Mononuclear cell (primary cell): ENCODE data around the gene HOXB13. TPM values are rescaled to one million over a fixed set of nuclear protein-coding genes. Genes with fewer than 3 reads are reported as not detected.

Experiments used
- H3K27me3 ChIP-seq: 2 replicates; pipeline ENCODE4 v1.6.0; 2011; ENCODE audit warnings: low read length, control low read depth; ENCODE audit not compliant: insufficient read depth
- H3K4me1 ChIP-seq: 2 replicates; pipeline ENCODE4 v1.5.1; 2011; ENCODE audit warnings: mild to moderate bottlenecking, low read length, control low read depth; ENCODE audit not compliant: insufficient read depth
- H3K4me3 ChIP-seq: 2 replicates; pipeline ENCODE4 v1.5.1; 2011; ENCODE audit warnings: mild to moderate bottlenecking, low read length, moderate library complexity
- H3K9me3 ChIP-seq: 2 replicates; pipeline ENCODE4 v1.5.1; 2011; ENCODE audit warnings: low read depth, mild to moderate bottlenecking, control low read depth, low read length
- total RNA-seq: library from RNA; depleted of rRNA; stranded (reverse); fragments of >200 nt; gene quantifications from one replicate; pipeline ENCODE4 v1.2.3, GENCODE V29; 2012

HOXB13 gene
- total RNA-seq: not detected

DNA sequence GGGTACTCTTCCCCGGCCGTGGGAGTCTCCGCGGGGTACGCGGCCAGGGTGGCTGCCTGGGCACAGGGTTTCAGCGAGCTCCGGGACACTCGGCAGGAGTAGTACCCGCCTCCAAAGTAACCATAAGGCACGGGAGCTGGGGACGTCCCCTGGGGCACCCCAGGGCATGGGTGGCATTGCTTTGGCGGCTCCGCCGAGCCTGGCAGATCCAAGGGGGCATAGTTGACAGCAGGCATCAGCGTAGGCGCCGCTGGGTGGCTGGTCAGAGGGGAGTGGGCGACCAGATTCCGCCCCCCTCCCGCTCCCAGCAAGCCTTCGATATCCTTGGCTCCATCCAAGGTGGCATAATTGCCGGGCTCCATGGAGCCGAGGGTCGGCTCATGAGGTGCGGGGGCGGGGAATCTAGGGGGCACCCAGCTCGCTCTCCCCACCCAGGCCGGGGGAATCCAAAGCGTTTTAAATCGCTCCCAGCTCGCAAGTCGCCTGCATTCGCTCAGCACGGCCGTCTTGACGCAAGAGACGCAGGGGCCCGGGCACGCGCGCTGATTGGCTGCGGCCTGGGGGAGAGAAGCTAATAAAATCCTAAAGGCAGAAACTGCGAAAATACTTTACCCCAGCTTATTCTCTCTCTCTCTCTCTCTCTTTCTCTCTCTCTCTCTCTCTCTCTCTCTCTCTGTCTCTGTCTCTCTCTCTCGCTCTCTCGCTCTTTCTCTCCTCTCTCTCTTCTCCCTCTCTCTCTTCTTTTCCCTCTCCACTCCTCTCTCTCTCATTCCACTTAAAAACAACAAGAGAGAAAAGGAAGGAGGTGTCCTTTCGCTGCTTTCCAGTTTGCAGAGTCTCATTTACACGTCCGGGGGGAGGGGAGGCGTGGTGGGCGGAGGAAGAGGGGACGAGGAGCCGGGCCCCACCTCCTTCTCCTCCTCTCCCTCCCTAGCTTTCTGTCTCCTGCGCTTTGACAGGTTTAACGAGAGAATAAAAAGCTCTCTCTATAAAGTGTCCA, at the start of gene HOXB13:
HOXB13 (minus strand) TSS at position 519 of the 1,000 bp plus-strand sequence; CDS start at position 362, 157 bp downstream.
- Histone ChIP-seq H3K9me3 (no peaks in the 10 kb centered on the region), H3K4me3 (no peak within 1 kb of the TSS), H3K4me1 (peaks cover 27% of the 10 kb centered on the region), H3K27me3 (peaks cover 100% of the 10 kb centered on the region)

DNA sequence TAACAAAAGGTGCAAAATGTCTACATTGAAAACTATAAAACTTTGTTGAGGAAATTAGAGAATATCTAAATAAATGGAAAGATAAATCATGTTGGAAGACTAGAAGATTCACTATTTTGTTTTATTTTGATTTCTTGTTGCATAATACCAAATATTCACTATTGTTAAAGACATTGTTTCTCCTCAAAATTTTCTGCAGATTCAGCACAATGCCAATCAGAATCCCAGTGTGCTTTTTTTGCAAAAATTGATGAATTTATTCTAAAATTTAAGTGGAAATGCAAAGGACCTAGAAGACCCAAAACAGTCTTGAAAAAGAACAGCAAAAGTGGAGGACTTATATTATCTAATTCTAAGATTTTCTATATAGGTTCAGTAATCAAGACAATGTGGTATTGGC, 48.1 kb upstream of the HOXB13 start:
- H3K4me1 ChIP-seq: no peaks in the 10 kb centered on the region
- H3K4me3 ChIP-seq: no peak overlapping the region
- peaks cover 5% of the 10 kb centered on the region for H3K27me3 ChIP-seq
- H3K9me3 ChIP-seq: no peaks in the 10 kb centered on the region

- H3K4me1 ChIP-seq: no peaks in the 10 kb centered on the region
- no peaks in the 10 kb centered on the region for H3K9me3 ChIP-seq
These were observed 44.7 kb upstream of the HOXB13 start for GRCh38 chr17:48773245-48773644.

DNA sequence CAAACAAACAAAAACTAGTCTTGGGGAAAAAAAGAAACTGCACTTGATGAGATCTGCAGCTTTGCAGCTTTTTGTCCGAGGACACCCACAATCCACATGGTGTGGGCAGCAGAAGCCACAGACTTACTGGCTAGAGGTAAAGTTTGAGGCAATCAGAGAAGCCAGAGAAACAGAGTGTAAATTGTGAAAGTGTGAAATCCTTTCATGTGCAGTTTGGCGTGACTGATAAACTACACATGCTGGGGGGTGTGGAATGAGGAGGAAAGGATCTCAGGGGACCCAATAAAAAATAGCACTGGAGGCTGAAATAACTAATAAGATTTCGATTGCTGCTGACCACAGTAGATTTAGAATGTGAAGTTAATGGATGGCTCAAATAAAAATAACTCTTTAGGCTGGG, 42.4 kb upstream of the HOXB13 start:
- H3K9me3 ChIP-seq: no peaks in the 10 kb centered on the region

More at GRCh38 chr17:48773245-48773644, 44.7 kb upstream of the HOXB13 start:
- H3K27me3 ChIP-seq: peaks cover 13% of the 10 kb centered on the region
- no peak overlapping the region for H3K4me3 ChIP-seq

DNA sequence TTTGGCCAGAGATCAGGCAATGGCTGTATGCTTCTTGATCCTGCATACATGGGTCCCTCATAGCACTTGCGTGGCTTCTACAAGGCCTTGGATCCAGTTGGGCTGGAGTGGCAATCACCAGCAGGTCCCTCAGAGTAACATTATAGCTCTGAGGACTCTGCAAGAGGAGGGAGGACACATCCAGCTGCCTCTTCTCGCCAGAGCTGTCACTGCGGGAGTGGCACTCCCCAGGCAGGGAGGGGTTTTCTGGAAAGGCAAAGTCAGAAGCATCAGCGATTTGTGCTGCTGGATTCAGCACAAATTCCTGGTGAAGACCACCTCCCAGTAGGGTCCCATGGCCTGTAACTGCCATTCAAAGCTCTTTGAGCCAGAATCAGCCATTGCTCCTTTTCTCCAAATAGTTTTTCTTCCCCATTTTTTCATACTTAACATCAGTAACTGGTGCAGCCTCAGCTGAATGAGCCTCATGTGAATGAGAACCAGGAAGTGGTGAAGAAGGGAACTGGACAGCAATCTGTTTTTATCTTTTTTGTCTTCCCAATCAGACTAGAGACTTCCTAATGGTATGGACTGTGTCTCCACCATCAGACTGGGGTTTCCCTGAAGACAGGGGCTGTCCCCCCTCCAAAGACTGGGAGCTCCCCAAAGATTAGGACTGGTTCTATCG, 40.6 kb upstream of the HOXB13 start:
- H3K27me3 ChIP-seq: peaks cover 12% of the 10 kb centered on the region
- no peaks in the 10 kb centered on the region for H3K9me3 ChIP-seq
- H3K4me3 ChIP-seq: no peak overlapping the region
- H3K4me1 ChIP-seq: no peaks in the 10 kb centered on the region

More for the DNA sequence above, 42.4 kb upstream of the HOXB13 start:
- Histone ChIP-seq H3K4me3 (no peak overlapping the region), H3K27me3 (peaks cover 13% of the 10 kb centered on the region), H3K4me1 (no peaks in the 10 kb centered on the region)

GRCh38 chr17:48767263-48767774, 38.8 kb upstream of the HOXB13 start:
- Histone ChIP-seq H3K4me1 (no peaks in the 10 kb centered on the region), H3K9me3 (no peaks in the 10 kb centered on the region), H3K4me3 (no peak overlapping the region), H3K27me3 (peaks cover 12% of the 10 kb centered on the region)

- Histone ChIP-seq H3K4me1 (no peaks in the 10 kb centered on the region), H3K9me3 (no peaks in the 10 kb centered on the region), H3K27me3 (peaks cover 46% of the 10 kb centered on the region), H3K4me3 (no peak overlapping the region)
These were observed 32.6 kb upstream of the HOXB13 start for GRCh38 chr17:48761114-48761513.

DNA sequence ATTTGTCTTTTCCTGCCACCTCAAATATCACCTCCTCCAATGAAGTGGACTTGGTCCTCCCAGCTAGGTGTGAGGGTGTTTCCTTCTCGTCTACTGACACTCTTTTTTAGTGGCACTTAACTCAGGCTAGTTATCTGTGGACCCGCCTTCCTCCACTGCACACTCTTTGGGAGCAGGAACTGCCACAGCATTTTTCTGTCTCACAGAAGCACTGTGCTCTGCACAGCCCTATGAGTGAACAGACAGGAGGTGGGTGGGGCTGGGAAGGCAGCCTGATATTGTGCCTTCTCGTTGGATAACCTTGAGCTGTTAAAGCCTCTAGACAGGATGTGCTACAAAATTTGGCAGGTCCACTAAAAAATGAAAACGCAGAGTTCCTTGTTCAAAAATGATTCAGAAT, 31.9 kb upstream of the HOXB13 start:
- H3K27me3 ChIP-seq: peaks cover 54% of the 10 kb centered on the region
- H3K9me3 ChIP-seq: no peaks in the 10 kb centered on the region
- H3K4me1 ChIP-seq: peaks cover 6% of the 10 kb centered on the region
- H3K4me3 ChIP-seq: no peak overlapping the region

- Histone ChIP-seq H3K4me3 (no peak overlapping the region), H3K4me1 (peaks cover 17% of the 10 kb centered on the region), H3K9me3 (no peaks in the 10 kb centered on the region), H3K27me3 (peaks cover 61% of the 10 kb centered on the region)
These were observed 30.7 kb upstream of the HOXB13 start for GRCh38 chr17:48759288-48759687.

DNA sequence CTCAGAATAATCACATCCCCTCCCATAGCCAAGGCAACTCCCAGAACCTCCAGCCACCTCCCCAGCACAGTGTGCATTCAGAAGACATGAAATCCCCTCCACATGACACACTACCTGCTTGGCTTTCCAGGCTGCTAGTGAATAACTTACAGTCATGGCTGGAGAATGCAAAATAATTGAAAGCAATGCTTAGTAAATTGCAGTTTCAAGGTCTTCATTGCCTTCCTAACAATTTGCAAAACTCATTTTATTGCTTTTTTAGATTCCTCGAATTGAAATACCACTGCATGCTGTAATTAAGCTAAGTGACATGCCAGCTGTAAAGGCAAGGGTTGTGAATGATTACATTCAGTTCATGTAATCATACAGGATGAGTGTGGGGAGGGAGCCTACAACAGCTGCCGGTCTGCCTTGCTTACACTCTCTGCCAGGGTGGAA, 29.0 kb upstream of the HOXB13 start:
- H3K27me3 ChIP-seq: peaks cover 78% of the 10 kb centered on the region

GRCh38 chr17:48756830-48757251, 28.3 kb upstream of the HOXB13 start:
- no peak overlapping the region for H3K4me3 ChIP-seq
- H3K27me3 ChIP-seq: peaks cover 83% of the 10 kb centered on the region
- H3K4me1 ChIP-seq: peaks cover 22% of the 10 kb centered on the region
- no peaks in the 10 kb centered on the region for H3K9me3 ChIP-seq

More for the DNA sequence above, 29.0 kb upstream of the HOXB13 start:
- H3K4me3 ChIP-seq: no peak overlapping the region
- H3K9me3 ChIP-seq: no peaks in the 10 kb centered on the region
- peaks cover 22% of the 10 kb centered on the region for H3K4me1 ChIP-seq

DNA sequence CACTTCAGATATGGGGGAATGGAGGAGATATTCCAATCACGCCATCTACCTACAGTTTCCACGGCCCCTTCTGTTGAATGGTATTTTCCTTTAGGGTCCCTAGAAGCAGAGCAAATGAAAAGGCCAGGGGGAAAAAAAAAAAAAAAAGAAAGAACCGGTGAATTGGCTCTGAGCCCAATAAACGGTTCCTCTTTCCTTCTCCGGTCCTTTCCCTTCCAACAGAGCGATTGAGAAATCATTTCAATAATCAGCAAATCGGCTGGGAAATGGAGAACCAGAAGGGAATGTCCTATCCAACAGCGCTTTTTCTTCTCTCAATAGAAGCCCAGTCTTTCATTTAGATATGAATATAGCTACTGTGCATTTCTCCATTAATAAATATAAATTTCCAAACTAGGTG, 26.8 kb upstream of the HOXB13 start:
- Histone ChIP-seq H3K9me3 (no peaks in the 10 kb centered on the region), H3K4me1 (peaks cover 22% of the 10 kb centered on the region), H3K27me3 (peaks cover 86% of the 10 kb centered on the region), H3K4me3 (no peak overlapping the region)

DNA sequence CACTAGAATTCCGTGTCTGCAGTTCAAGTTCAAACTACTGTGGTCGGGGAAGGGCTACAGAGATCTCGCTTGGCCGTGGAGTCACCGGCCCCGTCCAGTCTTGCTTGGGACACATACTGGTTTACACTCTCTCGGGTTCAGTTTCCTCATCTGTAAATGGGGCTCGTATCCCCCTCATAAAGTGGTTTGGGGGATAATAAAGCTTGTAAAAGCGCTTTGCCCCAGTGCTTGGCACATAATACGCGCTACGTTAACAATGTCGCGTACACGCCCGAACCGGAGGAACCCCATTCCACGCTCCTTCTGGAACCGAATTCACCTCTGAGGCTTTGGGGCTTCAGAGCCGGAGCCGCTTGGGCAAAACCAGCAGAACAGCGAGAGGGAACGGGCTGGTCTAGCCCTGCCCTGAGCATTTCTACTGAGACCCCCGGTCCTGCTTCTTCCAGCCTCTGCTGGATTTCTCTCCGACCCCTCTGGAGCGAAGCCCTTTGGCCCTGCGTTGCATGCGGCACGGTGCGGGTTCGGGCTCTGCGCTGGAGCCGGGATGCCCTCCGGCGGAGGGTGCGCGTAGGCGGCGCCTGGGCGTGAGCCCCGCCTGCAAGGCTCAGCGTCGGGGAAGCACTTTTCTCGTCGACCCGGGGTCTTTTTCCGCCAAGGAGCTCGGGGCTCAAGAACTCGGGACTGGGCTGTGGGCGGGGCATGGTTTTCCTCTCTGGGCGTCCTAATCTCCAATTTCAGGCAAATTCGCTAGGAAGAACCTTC, 26.1 kb upstream of the HOXB13 start:
- H3K4me3 ChIP-seq: no peak overlapping the region
- H3K9me3 ChIP-seq: no peaks in the 10 kb centered on the region
- peaks cover 92% of the 10 kb centered on the region for H3K27me3 ChIP-seq
- H3K4me1 ChIP-seq: peaks cover 22% of the 10 kb centered on the region

GRCh38 chr17:48753794-48754499, 25.4 kb upstream of the HOXB13 start:
- Histone ChIP-seq H3K9me3 (no peaks in the 10 kb centered on the region), H3K4me1 (peaks cover 22% of the 10 kb centered on the region), H3K27me3 (peaks cover 93% of the 10 kb centered on the region), H3K4me3 (no peak overlapping the region)
